Measurements from ENCODE around the gene CYLD.
A peak's percentile ranks its signal among the peaks of the same experiment; 100 is the strongest.

The CYLD gene

DNA sequence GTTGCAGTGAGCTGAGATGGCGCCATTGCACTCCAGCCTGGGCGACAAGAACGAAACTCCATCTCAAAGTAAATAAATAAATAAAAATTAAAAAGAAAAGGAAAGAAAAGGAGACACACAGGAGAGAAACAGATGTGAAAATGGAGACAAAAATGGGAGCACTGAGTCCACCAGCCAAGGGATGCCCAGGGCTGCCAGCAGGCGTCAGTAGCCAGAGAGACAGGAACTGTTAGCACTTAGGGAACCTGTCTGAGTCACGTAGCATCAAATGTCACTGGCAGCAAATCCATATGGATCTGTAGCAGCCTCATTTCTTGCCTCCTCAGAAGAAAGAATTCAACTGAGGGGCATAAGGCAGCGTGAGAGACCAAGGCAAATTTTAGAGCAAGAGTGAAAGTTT, 79.7 kb downstream of the CYLD start:
- DNase-seq = no peak

GRCh38 chr16:50822671-50823070, 80.8 kb downstream of the CYLD start:
- no peak for DNase-seq

DNA sequence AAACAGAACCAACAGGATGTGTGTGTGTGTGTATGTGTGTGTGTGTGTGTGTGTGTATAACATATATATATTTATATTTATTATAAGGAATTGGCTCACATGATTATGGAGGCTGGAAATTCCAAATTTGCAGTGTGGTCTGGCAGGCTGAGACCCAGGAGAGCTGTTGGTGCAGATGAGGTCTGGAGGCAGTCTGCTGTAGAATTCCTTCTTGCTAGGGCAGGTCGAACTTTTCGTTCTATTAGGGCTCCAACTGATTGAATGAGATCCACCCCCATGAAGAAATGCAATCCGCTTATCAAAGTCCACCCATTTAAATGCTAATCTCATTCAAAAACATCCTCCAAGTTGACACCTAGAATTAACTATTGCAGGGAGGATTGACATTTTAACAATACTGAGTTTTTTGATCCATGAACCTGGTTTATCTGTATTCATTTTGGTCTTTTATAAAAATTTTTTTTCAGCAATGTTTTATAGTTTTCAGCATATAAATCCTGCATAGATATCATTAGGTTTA, 85.0 kb downstream of the CYLD start:
- DNase-seq = no peak

DNA sequence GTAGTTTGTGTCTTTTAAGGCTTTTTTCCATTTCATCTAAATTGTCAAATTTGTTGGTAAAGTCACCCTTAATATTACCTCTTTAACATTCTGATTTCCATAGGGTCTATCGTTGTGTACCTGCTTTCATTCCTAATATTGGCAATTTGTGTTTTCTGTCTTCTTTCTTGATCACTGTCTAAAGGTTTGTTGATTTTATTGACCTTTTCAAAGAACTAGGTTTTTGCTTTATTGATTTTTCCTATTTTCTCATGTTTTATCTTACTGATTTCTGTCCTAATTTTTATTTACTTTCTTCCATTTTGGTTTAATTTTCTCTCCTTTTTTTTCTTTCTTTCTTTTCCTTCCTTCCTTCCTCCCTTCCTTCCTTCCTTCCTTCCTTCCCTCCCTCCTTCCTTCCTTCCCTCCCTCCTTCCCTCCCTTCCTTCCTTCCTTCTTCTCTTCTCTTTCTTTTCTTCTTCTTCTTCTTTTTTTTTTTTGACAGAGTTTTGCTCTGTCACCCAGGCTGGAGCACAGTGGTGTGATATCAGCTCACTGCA, 86.3 kb downstream of the CYLD start:
- DNase-seq = no peak

GRCh38 chr16:50830698-50831097, 88.8 kb downstream of the CYLD start:
- no peak for DNase-seq

GRCh38 chr16:50831751-50832150, 89.9 kb downstream of the CYLD start:
- DNase-seq = no peak

DNA sequence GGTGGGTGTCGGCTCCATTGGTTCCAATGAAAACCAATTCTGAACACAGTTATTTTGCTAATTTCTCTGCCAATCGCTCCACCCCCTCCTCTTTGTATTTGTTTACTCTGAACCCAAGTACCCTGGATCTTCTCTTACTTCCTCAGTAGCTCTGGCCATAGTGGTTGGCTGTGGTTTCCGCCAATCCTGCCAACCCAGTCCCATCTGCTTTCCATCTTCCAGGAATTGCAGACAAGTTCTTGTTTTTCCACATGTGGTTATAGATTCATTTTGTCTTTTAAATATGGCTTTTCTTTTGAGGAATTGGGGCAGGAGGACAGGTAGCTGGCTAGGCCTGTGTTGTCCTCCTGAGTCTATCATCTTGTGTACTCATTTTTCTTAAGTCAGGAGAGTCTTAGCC, 92.0 kb downstream of the CYLD start:
- no peak for DNase-seq

DNA sequence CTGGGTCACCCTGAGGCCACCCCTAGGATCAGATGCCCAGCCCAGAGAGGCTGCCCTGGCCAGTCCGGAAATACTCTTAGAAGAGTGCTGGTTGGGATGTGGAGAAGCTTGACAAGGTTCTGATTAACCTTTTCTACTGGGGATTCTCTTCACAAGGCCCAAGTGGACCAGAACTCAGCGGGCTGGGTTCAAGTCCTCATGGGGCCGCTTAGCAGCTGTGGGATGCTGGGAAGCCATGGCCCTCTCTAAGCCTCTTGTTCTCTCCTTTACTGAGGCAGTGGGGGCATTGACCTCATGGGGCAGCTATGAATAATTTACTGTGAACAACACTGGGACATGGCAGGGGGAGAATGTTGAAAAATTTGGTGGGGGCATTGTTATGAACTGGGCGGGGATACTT, 92.8 kb downstream of the CYLD start:
- no peak for DNase-seq

- no peak for DNase-seq
Observed at GRCh38 chr16:50835358-50836060, 93.6 kb downstream of the CYLD start.

DNA sequence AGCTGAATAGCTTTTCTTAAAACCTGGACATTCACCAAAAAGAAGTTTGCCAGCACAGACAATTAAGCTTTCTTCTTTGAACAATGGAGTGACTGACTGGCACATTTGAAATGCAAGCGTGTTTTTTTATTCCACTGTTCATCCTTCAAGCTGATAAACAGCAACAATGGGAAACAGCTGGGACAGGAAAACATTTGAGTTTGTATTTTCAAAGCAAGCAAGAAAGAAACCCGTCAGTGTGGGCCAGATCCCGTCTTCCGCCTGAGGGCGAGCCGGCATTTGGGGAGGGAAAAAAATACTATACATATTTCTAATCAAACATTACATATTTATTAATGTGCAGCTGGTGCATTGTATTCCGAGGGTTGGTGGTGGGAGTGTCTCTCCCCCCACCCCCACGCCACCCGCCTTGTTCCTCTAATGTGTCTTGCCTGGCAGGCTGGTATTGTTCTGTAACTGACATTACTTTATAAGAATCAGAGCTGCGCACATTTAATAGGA, 94.3 kb downstream of the CYLD start:
- peak in 1 of 3 experiments; percentile 3 for DNase-seq

DNA sequence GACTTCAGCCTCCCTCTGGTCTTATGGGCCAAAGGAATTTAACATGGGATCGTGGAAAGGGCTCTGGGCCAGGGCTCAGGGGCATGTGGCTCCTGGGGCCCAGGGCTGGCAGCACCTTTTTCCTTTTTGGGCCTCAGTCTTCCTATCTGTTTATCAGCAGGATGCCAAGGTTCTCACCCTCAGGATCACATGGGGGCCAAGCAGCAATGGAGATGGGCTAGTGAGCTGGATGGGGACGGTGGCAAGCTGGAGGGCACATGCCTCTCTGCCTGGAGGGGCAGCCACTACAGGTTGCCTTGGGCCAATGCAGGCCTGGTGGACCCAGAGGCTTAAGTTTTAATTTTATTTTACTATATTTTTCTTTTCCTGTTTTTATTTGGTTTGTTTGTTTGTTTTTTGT, 95.4 kb downstream of the CYLD start:
- no peak for DNase-seq

DNA sequence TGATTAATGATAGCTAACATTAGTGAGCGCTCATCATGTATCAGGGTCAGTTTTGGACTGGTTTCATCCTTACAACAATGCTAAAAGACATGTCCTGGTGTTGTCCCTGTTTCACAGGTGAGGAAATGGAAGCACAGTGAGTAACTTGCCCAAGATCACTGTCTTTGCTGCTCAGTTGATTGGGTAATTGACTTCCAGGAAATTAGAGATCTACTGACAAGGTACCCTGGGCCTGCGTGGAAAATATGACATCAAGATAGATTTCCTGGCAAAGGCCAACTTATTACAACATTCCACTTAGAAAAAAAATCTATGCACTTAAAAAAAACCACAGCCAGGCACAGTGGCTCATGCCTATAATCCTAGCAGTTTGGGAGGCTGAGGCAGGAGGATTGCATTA, 96.3 kb downstream of the CYLD start:
- no peak for DNase-seq

DNA sequence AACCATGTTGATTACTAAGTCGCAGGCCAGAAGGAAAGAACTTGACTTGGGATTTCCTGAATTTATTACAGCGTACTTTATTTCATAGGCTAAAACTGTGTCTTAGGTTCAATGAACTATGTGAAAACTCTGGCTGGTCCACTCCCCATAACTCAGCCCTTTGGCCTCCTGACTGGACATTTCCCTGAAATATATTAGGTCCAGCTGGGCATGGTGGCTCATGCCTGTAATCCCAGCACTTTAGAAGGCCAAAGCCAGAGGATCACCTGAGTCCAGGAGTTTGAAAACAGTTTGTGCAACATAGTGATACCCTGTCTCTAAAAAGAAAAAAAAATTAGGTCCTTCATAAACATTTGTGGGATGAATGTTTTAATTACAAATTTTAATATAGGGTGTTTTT, 97.0 kb downstream of the CYLD start:
- no peak for DNase-seq

DNA sequence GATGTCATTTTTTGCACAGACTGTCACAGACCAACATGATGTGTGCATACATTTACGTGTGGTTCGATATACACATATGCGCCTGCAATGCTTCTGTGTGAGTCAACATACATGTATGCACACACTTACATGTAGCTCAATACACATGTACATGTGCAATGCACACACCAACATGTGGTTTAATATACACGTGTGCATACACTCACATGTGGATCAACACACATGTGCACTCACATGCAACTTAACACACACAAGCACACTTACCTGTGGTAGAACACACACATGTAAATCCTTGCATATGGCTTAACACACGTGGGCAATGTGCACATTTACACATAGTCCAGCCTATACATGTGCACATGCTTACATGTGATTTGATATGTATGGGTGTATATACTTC, 97.5 kb downstream of the CYLD start:
- DNase-seq = no peak

- DNase-seq = no peak
Observed at GRCh38 chr16:50839920-50840729, 98.2 kb downstream of the CYLD start.

DNA sequence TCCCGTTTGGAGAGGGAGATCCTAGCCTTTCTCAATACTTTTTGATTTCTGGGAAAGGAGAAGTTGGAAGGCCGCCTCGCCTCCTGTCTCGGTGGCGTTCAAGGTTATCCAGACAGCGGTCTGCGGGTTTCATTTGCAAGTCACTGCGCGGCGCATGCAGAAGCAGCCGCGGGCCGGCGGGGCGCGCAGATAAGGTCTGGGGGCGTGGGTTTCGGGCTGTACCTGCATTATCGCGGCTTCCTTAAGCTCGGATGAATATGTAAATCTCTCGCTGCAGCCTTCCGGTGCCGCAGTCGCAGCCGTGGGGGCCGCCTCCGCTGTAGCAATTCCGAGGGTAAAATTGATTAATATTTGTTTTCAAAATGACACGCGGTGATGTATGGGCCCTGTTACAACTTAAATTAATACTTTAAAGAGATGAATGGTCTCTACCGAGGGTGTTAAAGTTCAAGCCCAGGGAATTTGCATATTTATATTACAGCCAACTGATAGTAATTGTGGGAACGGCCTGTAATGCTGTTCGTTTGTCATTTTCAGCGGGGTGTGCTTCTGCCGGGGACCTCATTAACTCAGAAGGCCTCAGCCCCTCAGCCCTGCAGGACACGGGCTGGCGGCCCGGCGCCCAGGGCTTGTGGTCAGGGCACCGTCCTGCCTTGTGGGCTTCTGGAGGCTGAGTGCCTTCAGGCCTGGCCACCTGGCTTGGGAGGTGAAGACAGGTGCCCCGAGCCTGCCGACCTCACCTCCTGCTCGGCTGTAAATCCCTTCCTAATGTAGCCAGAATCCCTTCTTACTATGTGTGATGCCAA, 99.4 kb downstream of the CYLD start:
- no peak for DNase-seq

DNA sequence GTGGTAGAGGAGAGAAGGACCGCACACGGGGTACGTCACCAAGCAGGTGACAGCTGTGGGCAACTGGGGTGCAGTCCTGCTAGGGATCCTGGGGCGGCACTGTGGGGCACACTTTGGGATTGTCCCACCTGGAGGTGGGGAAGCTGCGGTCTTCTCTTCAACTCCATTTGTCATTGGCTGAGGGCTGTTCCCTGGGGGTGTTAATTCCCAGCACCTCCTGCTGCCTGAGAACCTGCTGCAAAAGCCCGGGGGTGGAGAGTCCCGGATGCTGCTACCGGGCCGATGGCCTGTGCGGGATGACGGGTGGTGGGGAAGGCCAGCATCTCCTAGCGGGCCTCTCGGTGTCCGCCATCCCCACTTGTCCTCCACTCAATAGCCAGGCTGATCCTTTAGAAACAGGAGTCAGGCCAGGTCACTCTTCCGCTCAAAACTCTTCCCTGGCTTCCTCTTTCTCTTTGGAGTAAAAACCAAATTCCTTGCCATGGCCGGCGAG, 100.2 kb downstream of the CYLD start:
- DNase-seq = no peak

DNA sequence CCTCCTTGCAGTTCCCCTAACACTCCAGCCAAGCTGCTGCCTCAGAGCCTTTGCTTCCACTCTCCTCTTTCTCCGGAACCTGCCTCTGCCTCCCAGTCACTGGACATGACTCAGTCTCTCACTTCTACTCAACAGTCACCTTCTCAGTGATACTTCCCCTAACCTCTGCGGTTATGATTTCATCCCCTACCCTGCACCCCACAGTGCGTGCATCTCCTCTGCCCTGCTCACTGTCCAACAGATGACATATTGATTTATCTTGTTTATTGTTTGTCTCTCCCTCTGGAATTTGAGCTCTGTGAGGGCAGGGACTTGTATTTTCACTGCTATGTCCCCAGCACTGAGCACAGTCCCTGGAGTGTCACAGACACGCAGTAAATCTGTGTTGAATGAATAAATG, 100.7 kb downstream of the CYLD start:
- no peak for DNase-seq

GRCh38 chr16:50844840-50845239, 103.0 kb downstream of the CYLD start:
- DNase-seq = no peak

- DNase-seq = no peak
Observed at GRCh38 chr16:50845296-50845695, 103.4 kb downstream of the CYLD start.

- no peak for DNase-seq
Observed at GRCh38 chr16:50846511-50846910, 104.6 kb downstream of the CYLD start.

GRCh38 chr16:50847166-50847565, 105.3 kb downstream of the CYLD start:
- DNase-seq = no peak

Measured in NCI-H1417 (cell line).